ENCODE data around the gene SCAMP4.

SCAMP4 gene

GRCh38 chr19:1935484-1936208, 30.4 kb downstream of the SCAMP4 start:
- Histone ChIP-seq H2BK5ac (ENCODE audit: low read depth, low read length, poor library complexity) (no peak overlapping the region), H3K14ac (ENCODE audit: low read length) (no peak overlapping the region), H3K36me3 (ENCODE audit: control insufficient read depth in 1 of 2, insufficient read depth in 2 of 2, low read length in 2 of 2) (peaks cover 0 to 2% of the 10 kb centered on the region in 2 experiments), H2BK120ac (ENCODE audit: insufficient read depth, low read length, poor library complexity) (no peak overlapping the region), H2AK5ac (ENCODE audit: low read length) (no peak overlapping the region), H3K4me3 (ENCODE audit: low read depth, low read length) (peak overlapping the region; percentile 17), H3K79me1 (ENCODE audit: low read length) (peaks cover 9% of the 10 kb centered on the region), H3K4me2 (ENCODE audit: low read length) (no peak overlapping the region), H3K23ac (ENCODE audit: low read length) (no peak overlapping the region), H4K91ac (ENCODE audit: low read depth, low read length) (no peak overlapping the region), H3K4ac (ENCODE audit: low read depth, low read length) (no peak overlapping the region), H4K12ac (ENCODE audit: low read depth, low read length) (no peak overlapping the region), H3K27ac (ENCODE audit: low read depth, low read length) (no peak overlapping the region), H3K9me3 (ENCODE audit: insufficient read depth, low read depth, low read length) (peaks cover 7% of the 10 kb centered on the region), H4K8ac (ENCODE audit: low read depth, low read length) (no peak overlapping the region), H2BK12ac (ENCODE audit: low read length) (no peak overlapping the region), H2AFZ (ENCODE audit: insufficient read depth, low read length, poor library complexity) (no peak overlapping the region), H3K4me1 (ENCODE audit: control insufficient read depth in 1 of 2, insufficient read depth in 2 of 2, low read length in 2 of 2) (peaks cover 9 to 14% of the 10 kb centered on the region in 2 experiments), H3K18ac (ENCODE audit: low read length) (no peak overlapping the region), H3K27me3 (ENCODE audit: insufficient read depth, low read length) (no peaks in the 10 kb centered on the region), H3K9ac (ENCODE audit: low read length) (no peak overlapping the region), H3K79me2 (ENCODE audit: control insufficient read depth, insufficient read depth, low read length, poor library complexity) (peaks cover 5% of the 10 kb centered on the region)
- no CpG with 5 or more reads among the region's 11 CpGs for WGBS (ENCODE audit: extremely low coverage, insufficient coverage, insufficient read length)
- DNase-seq, result peak in 1 of 2 donors; percentile 9

- no peak overlapping the region for H4K12ac ChIP-seq (ENCODE audit: low read depth, low read length)
- no peak overlapping the region for H4K91ac ChIP-seq (ENCODE audit: low read depth, low read length)
- H2BK12ac ChIP-seq (ENCODE audit: low read length), result no peak overlapping the region
- H2BK5ac ChIP-seq (ENCODE audit: low read depth, low read length, poor library complexity), result no peak overlapping the region
- H3K23ac ChIP-seq (ENCODE audit: low read length), result no peak overlapping the region
- H3K4me3 ChIP-seq (ENCODE audit: low read depth, low read length), result no peak overlapping the region
- no peak overlapping the region for H2AK5ac ChIP-seq (ENCODE audit: low read length)
- H3K4ac ChIP-seq (ENCODE audit: low read depth, low read length), result no peak overlapping the region
- DNase-seq, result no peak
- H3K79me1 ChIP-seq (ENCODE audit: low read length), result peaks cover 12% of the 10 kb centered on the region
- H3K79me2 ChIP-seq (ENCODE audit: control insufficient read depth, insufficient read depth, low read length, poor library complexity), result peaks cover 6% of the 10 kb centered on the region
- no peak overlapping the region for H2BK120ac ChIP-seq (ENCODE audit: insufficient read depth, low read length, poor library complexity)
- WGBS (ENCODE audit: extremely low coverage, insufficient coverage, insufficient read length), result no CpG with 5 or more reads among the region's 3 CpGs
- no peak overlapping the region for H3K27ac ChIP-seq (ENCODE audit: low read depth, low read length)
- H4K8ac ChIP-seq (ENCODE audit: low read depth, low read length), result no peak overlapping the region
- H3K9me3 ChIP-seq (ENCODE audit: insufficient read depth, low read depth, low read length), result peaks cover 7% of the 10 kb centered on the region
- H2AFZ ChIP-seq (ENCODE audit: insufficient read depth, low read length, poor library complexity), result no peak overlapping the region
- H3K9ac ChIP-seq (ENCODE audit: low read length), result no peak overlapping the region
- H3K14ac ChIP-seq (ENCODE audit: low read length), result no peak overlapping the region
- peaks cover 9 to 14% of the 10 kb centered on the region in 2 experiments for H3K4me1 ChIP-seq (ENCODE audit: control insufficient read depth in 1 of 2, insufficient read depth in 2 of 2, low read length in 2 of 2)
- H3K27me3 ChIP-seq (ENCODE audit: insufficient read depth, low read length), result no peaks in the 10 kb centered on the region
- no peak overlapping the region for H3K18ac ChIP-seq (ENCODE audit: low read length)
- peaks cover 0 to 2% of the 10 kb centered on the region in 2 experiments for H3K36me3 ChIP-seq (ENCODE audit: control insufficient read depth in 1 of 2, insufficient read depth in 2 of 2, low read length in 2 of 2)
- H3K4me2 ChIP-seq (ENCODE audit: low read length), result no peak overlapping the region
These were observed 31.2 kb downstream of the SCAMP4 start for GRCh38 chr19:1936430-1936829.

GRCh38 chr19:1936916-1937610, 31.9 kb downstream of the SCAMP4 start:
- Histone ChIP-seq H4K12ac (ENCODE audit: low read depth, low read length) (no peak overlapping the region), H3K79me2 (ENCODE audit: control insufficient read depth, insufficient read depth, low read length, poor library complexity) (peaks cover 12% of the 10 kb centered on the region), H3K27me3 (ENCODE audit: insufficient read depth, low read length) (no peaks in the 10 kb centered on the region), H2AFZ (ENCODE audit: insufficient read depth, low read length, poor library complexity) (no peak overlapping the region), H4K8ac (ENCODE audit: low read depth, low read length) (no peak overlapping the region), H3K27ac (ENCODE audit: low read depth, low read length) (no peak overlapping the region), H3K4me2 (ENCODE audit: low read length) (no peak overlapping the region), H3K4me1 (ENCODE audit: control insufficient read depth in 1 of 2, insufficient read depth in 2 of 2, low read length in 2 of 2) (peaks cover 9 to 14% of the 10 kb centered on the region in 2 experiments), H3K14ac (ENCODE audit: low read length) (no peak overlapping the region), H3K4ac (ENCODE audit: low read depth, low read length) (no peak overlapping the region), H2BK12ac (ENCODE audit: low read length) (no peak overlapping the region), H3K18ac (ENCODE audit: low read length) (no peak overlapping the region), H3K4me3 (ENCODE audit: low read depth, low read length) (no peak overlapping the region), H3K9me3 (ENCODE audit: insufficient read depth, low read depth, low read length) (peaks cover 4% of the 10 kb centered on the region), H3K36me3 (ENCODE audit: control insufficient read depth in 1 of 2, insufficient read depth in 2 of 2, low read length in 2 of 2) (peaks cover 0 to 2% of the 10 kb centered on the region in 2 experiments), H4K91ac (ENCODE audit: low read depth, low read length) (no peak overlapping the region), H3K9ac (ENCODE audit: low read length) (no peak overlapping the region), H2BK120ac (ENCODE audit: insufficient read depth, low read length, poor library complexity) (no peak overlapping the region), H3K79me1 (ENCODE audit: low read length) (peaks cover 16% of the 10 kb centered on the region), H3K23ac (ENCODE audit: low read length) (no peak overlapping the region), H2BK5ac (ENCODE audit: low read depth, low read length, poor library complexity) (no peak overlapping the region), H2AK5ac (ENCODE audit: low read length) (no peak overlapping the region)
- DNase-seq, result peak; percentile 32 to 42
- WGBS (ENCODE audit: extremely low coverage, insufficient coverage, insufficient read length), result no CpG with 5 or more reads among the region's 24 CpGs

DNA sequence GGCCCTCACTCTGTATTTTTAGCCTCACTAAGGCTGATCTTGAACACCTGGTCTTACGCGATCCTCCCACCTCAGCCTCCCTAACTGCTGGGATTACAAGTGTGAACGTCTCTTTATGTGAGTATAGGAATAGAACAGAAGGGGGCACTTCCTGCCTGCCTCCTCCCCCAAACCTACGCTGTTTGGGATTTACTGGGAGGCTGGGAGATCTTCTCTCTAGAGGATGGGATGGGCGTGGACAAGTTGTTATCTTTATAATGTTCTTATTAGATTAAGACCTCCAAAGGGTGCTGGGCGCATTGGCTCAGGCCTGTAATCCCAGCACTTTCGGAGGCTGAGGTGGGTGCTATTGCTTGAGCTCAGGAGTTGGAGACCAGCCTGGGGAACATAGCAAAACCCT, 32.9 kb downstream of the SCAMP4 start:
- H2BK12ac ChIP-seq (ENCODE audit: low read length), result no peak overlapping the region
- H2BK120ac ChIP-seq (ENCODE audit: insufficient read depth, low read length, poor library complexity), result no peak overlapping the region
- no peak for DNase-seq

More for the DNA sequence above, 32.9 kb downstream of the SCAMP4 start:
- no peak overlapping the region for H2AFZ ChIP-seq (ENCODE audit: insufficient read depth, low read length, poor library complexity)
- H4K91ac ChIP-seq (ENCODE audit: low read depth, low read length), result no peak overlapping the region
- no peak overlapping the region for H4K8ac ChIP-seq (ENCODE audit: low read depth, low read length)
- H3K36me3 ChIP-seq (ENCODE audit: control insufficient read depth in 1 of 2, insufficient read depth in 2 of 2, low read length in 2 of 2), result peaks cover 0 to 2% of the 10 kb centered on the region in 2 experiments
- H3K27me3 ChIP-seq (ENCODE audit: insufficient read depth, low read length), result no peaks in the 10 kb centered on the region
- no peak overlapping the region for H3K4me3 ChIP-seq (ENCODE audit: low read depth, low read length)
- no peak overlapping the region for H3K27ac ChIP-seq (ENCODE audit: low read depth, low read length)
- no peak overlapping the region for H3K18ac ChIP-seq (ENCODE audit: low read length)
- no peak overlapping the region for H3K23ac ChIP-seq (ENCODE audit: low read length)
- peaks cover 20% of the 10 kb centered on the region for H3K79me1 ChIP-seq (ENCODE audit: low read length)
- no peak overlapping the region for H2AK5ac ChIP-seq (ENCODE audit: low read length)
- no peak overlapping the region for H4K12ac ChIP-seq (ENCODE audit: low read depth, low read length)
- no peak overlapping the region for H3K14ac ChIP-seq (ENCODE audit: low read length)
- no peak overlapping the region for H3K9ac ChIP-seq (ENCODE audit: low read length)
- peaks cover 1% of the 10 kb centered on the region for H3K9me3 ChIP-seq (ENCODE audit: insufficient read depth, low read depth, low read length)
- H3K4me2 ChIP-seq (ENCODE audit: low read length), result no peak overlapping the region
- H3K4me1 ChIP-seq (ENCODE audit: control insufficient read depth in 1 of 2, insufficient read depth in 2 of 2, low read length in 2 of 2), result peaks cover 14 to 19% of the 10 kb centered on the region in 2 experiments
- no CpG with 5 or more reads among the region's 7 CpGs for WGBS (ENCODE audit: extremely low coverage, insufficient coverage, insufficient read length)
- H3K4ac ChIP-seq (ENCODE audit: low read depth, low read length), result no peak overlapping the region
- H3K79me2 ChIP-seq (ENCODE audit: control insufficient read depth, insufficient read depth, low read length, poor library complexity), result peaks cover 22% of the 10 kb centered on the region
- H2BK5ac ChIP-seq (ENCODE audit: low read depth, low read length, poor library complexity), result no peak overlapping the region

Measured in trophoblast cell (in vitro differentiated cells and primary cell).